Measurements from ENCODE around the gene HTRA1. TPM values are rescaled to one million over a fixed set of nuclear protein-coding genes. Genes with fewer than 3 reads are reported as not detected.

Gene HTRA1
- polyA plus RNA-seq (2011; rRNA removed) (128 and 132 TPM in 2 replicates), polyA minus RNA-seq (2011; rRNA and poly(A)+ RNA removed) (9.9 and 11.0 TPM in 2 replicates)

DNA sequence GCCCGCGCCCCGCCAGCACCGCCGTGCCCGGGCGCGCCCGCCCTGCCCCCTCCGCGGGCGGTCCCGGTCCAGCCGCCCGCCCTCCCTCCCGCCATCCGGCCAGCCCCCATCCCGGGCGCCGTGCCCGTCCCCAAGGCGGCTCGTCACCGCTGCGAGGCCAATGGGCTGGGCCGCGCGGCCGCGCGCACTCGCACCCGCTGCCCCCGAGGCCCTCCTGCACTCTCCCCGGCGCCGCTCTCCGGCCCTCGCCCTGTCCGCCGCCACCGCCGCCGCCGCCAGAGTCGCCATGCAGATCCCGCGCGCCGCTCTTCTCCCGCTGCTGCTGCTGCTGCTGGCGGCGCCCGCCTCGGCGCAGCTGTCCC is at the start of gene HTRA1:
HTRA1 (plus strand) TSS at position 187 of the 362 bp plus-strand sequence; CDS start at position 287, 100 bp downstream.
- H3K36me3 ChIP-seq (ENCODE audit: control insufficient read depth, insufficient read depth, low read length): no peaks in the 10 kb centered on the region
- POLR2A ChIA-PET: no interaction called here
- peak within 1 kb of the TSS; percentile 61 for H3K4me3 ChIP-seq (ENCODE audit: low read depth, low read length)
- TF ChIP-seq, protein P1, sequence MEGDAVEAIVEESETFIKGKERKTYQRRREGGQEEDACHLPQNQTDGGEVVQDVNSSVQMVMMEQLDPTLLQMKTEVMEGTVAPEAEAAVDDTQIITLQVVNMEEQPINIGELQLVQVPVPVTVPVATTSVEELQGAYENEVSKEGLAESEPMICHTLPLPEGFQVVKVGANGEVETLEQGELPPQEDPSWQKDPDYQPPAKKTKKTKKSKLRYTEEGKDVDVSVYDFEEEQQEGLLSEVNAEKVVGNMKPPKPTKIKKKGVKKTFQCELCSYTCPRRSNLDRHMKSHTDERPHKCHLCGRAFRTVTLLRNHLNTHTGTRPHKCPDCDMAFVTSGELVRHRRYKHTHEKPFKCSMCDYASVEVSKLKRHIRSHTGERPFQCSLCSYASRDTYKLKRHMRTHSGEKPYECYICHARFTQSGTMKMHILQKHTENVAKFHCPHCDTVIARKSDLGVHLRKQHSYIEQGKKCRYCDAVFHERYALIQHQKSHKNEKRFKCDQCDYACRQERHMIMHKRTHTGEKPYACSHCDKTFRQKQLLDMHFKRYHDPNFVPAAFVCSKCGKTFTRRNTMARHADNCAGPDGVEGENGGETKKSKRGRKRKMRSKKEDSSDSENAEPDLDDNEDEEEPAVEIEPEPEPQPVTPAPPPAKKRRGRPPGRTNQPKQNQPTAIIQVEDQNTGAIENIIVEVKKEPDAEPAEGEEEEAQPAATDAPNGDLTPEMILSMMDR (IDR thresholded peaks at IDR 0.05; ENCODE audit: insufficient read depth, low read depth, low read length): no peak
- CTCF ChIA-PET: interaction anchor here (1.0 to 1.2 kb wide), 2 partner anchors 11 to 26 kb away, joined by 3 read pairs; no protein-coding TSS in a partner anchor
- DNase-seq (ENCODE audit: low read depth): no peak
- peaks cover 10% of the 10 kb centered on the region for H3K27me3 ChIP-seq (ENCODE audit: control insufficient read depth, insufficient read depth, low read length)

DNA sequence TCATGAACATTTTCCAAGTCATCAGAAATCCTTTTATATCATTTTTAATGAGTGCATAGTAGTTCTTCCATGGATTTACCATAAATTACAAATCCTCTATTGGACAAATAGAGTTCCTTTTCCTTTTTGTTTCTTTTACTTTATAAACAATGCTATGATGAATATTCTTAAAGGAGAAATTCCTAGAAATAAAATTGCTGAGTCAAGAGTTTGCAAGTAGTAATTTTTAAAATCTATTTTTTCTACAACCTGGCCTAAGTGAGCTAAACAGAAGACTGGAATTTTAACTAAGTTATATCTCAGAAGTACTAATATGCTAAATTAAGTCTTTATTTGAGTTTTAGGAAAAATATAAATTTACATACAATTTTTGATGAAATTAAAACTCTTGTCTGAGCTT is 48.0 kb upstream of the HTRA1 start:
- ChIA-PET POLR2A (no interaction called here), CTCF (interaction anchor here (1.1 kb wide), 1 partner anchor 19 kb away, joined by 3 read pairs; no protein-coding TSS in a partner anchor)
- DNase-seq (ENCODE audit: low read depth): no peak
- H3K36me3 ChIP-seq (ENCODE audit: control insufficient read depth, insufficient read depth, low read length): peaks cover 4% of the 10 kb centered on the region; the same call in 1 of the 2 replicates
- H3K27me3 ChIP-seq (ENCODE audit: control insufficient read depth, insufficient read depth, low read length): no peaks in the 10 kb centered on the region
- TF ChIP-seq, protein P1 (IDR thresholded peaks at IDR 0.05; ENCODE audit: insufficient read depth, low read depth, low read length): no peak
- no peak overlapping the region for H3K4me3 ChIP-seq (ENCODE audit: low read depth, low read length)

DNA sequence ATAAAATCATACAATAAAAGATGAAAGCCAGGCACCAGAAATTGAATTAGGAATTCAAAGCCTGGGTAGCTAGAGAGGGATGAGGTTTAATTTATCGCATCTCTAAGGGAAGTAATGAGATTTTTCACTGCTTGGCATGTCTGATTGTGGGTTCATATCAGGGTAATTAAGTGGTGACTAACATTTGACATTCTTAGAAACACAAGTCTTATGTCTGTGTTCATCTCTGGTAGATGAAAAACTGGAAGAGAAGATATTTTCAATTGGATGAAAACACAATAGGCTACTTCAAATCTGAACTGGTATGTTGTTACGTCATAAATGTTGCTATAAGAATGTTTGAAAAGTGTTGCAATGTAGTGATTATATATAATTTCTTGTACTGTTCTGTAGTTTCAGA is 43.7 kb upstream of the HTRA1 start:
- Histone ChIP-seq H3K36me3 (ENCODE audit: control insufficient read depth, insufficient read depth, low read length) (peaks cover 2% of the 10 kb centered on the region; the same call in 1 of the 2 replicates), H3K4me3 (ENCODE audit: low read depth, low read length) (no peak overlapping the region), H3K27me3 (ENCODE audit: control insufficient read depth, insufficient read depth, low read length) (no peaks in the 10 kb centered on the region)
- POLR2A ChIA-PET: interaction anchor here (0.7 kb wide), 2 partner anchors 13 to 43 kb away, joined by 5 to 9 read pairs; no protein-coding TSS in a partner anchor
- CTCF ChIA-PET: interaction anchor here (0.6 kb wide), 1 partner anchor 15 kb away, joined by 5 read pairs; no protein-coding TSS in a partner anchor
- DNase-seq (ENCODE audit: low read depth): no peak
- TF ChIP-seq, protein P1 (IDR thresholded peaks at IDR 0.05; ENCODE audit: insufficient read depth, low read depth, low read length): no peak

DNA sequence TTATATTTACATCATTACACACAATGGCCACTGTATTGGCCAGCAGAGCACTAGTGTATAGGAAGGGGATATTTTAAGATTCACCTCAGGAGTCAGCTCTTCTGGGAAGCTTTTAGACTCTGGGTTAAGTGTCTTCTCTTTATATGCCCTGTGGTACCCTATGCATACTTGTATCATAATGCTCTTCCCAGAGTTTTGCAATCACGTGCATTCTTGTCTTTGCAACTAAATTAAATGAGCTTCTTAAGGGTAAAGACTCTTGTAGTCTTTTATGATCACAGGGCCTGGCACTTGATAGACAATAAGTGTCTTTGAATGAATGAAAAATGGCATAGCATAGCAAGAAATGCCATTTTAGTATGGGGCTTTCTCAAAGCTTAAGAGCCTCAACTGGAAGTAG is 42.3 kb upstream of the HTRA1 start:
- ChIA-PET POLR2A (interaction anchor here (0.7 kb wide), 1 partner anchor 86 kb away, joined by 3 read pairs; no protein-coding TSS in a partner anchor), CTCF (interaction anchor here (0.8 to 2.7 kb wide), 5 partner anchors 11 to 120 kb away, joined by 3 to 11 read pairs (median 4); partner anchors contain the start of gene PLEKHA1)

More for the DNA sequence above, 42.3 kb upstream of the HTRA1 start:
- no peak for DNase-seq (ENCODE audit: low read depth)
- TF ChIP-seq, protein P1 (IDR thresholded peaks at IDR 0.05; ENCODE audit: insufficient read depth, low read depth, low read length): no peak
- no peaks in the 10 kb centered on the region for H3K27me3 ChIP-seq (ENCODE audit: control insufficient read depth, insufficient read depth, low read length)
- peaks cover 2% of the 10 kb centered on the region; the same call in 1 of the 2 replicates for H3K36me3 ChIP-seq (ENCODE audit: control insufficient read depth, insufficient read depth, low read length)
- H3K4me3 ChIP-seq (ENCODE audit: low read depth, low read length): no peak overlapping the region

Data from BJ (cell line).